Measurements from ENCODE around the gene LLPH.

LLPH gene

GRCh38 chr12:66142826-66143225 is 12.3 kb upstream of the LLPH start:
- DNase-seq (ENCODE audit: low read depth) = no peak

DNA sequence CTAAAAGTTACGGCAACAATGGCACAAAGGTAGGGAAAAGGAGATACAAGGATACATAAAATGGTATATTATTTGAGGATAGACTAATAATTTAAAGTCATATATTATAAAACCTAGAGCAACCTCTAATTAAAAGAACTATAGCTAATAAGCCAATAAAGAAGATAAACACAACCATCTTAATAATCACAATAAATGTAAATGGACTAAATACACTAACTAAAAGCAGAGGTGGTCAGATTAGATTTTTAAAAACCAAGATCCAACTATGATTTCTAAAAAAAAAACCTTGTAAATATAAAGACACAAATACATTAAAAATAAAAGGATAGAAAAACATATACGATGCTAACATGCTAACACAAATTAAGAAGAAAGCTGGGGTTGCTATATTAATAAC is 10.7 kb upstream of the LLPH start:
- no peak for DNase-seq (ENCODE audit: low read depth)

DNA sequence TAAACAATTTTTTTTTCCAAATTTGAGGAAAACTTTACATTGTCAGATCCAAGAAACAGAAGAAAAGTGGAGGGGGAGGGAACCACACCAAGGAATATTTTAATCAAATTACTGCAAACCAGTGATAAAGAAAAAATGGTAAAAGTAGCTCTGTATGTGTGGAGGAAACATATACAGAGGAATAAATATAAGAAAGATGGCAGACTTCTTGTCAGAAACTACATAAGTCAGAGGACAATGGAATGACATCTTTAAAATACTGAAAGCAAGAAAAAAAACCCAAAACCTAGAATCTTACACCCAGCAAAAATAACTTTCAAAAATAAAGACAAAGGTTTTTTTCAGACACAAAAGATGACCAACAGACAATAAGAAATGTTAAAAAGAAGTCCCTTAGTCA is 10.2 kb upstream of the LLPH start:
- DNase-seq (ENCODE audit: low read depth) = no peak

GRCh38 chr12:66139328-66139727 is 8.8 kb upstream of the LLPH start:
- DNase-seq (ENCODE audit: low read depth) = no peak

DNA sequence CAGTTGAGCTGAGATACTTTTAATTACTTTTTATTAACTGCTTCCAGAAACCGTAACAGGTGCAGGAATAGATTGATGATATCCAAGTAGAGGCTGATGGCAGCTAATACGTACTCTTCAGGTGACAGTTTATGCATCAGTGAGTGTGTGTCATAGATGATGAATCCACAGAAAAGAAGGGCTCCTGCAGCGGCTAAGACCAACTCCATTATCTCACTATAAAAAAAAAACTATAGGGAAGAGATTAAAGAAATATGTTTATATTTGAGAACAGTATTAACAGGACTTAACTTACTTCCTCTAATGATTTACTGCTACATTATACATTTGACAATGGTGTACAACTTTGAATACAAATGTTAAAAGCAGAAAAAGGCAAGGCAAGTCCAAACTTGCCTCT is 7.4 kb upstream of the LLPH start:
- no peak for DNase-seq (ENCODE audit: low read depth)

DNA sequence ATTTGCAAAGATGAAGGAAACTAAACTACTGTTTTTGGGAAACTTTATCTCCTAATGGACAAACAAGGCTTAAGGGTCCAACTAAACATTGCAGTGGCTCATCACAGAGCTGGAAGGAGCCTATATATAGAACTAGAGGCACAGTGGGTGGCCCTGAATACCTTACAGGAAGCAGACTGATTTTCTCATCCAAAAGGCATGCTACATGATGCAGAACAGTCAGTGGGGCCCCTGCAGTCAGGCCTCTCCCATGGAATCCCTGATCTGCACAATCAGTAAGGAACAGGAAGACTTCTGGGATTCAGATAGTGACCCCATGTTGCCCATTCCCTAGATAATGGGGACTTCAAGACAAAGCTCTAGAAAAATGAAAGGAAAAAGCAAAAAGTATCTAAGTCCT is 1.9 kb upstream of the LLPH start:
- no peak for DNase-seq (ENCODE audit: low read depth)

DNA sequence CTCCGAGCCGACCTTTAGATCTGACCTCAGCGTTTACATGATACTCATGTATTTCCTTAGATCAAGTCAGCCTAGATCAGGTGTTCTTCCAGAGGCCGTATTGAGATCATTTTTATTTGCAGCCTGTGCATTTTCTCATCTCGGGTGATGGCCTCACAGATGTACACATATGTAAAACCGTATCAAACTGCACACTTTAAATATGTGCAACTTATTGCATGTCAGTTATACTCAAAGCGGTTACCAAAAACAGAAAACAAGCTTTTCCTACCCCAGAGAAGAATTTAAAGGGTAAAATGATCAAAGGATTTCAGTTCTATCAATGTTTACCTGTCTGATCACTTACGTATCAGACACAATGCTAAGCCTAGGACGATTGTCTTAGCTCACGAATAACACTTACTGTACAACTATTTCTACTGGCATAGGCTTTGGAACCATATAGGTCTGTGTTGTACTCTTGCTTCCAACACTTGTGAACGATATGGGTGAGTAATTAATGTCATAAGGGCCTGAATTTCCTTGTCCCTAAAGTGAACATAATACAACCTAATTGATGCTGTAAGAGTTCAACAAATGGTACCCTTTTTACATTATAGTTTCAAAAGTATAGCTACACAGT is 628 bp upstream of the LLPH start:
- no peak for DNase-seq (ENCODE audit: low read depth)

DNA sequence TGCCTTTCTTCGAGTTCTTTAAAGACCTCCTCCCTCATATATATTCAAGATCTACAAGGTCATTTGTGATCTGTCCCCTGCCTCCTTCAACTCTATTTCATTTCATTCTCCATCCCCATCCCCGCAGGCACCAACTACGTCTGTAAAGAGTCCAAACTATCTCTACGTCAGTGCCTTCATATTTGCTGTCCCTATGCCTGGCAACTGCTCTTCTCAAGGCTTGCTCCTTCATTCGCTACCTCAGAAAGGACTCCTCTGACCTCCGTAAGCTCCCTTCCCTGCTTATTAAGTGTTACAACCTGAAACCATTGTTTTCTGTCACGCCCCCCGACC is 650 bp downstream of the LLPH start:
- DNase-seq (ENCODE audit: low read depth) = no peak

DNA sequence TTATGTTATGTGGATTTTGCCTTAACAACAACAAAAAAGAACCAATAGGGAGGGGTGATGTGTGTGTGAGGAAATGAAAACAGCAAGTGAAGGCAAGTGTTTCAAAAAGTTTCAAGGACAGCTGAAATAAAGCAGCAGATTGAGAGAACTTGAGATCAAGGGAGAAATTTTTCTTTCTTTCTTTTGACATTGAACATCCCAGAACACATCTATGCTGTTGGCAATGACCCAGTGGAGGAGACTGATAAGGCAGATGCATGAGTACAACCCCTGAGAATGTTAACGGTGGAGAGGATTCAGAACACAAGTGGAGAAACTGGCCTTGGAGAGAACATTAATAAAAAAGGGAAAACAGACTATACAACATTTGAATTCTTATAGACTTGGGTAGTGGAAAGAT is 2.9 kb downstream of the LLPH start:
- DNase-seq (ENCODE audit: low read depth) = no peak

GRCh38 chr12:66120477-66120876 is 10.1 kb downstream of the LLPH start:
- no peak for DNase-seq (ENCODE audit: low read depth)

DNA sequence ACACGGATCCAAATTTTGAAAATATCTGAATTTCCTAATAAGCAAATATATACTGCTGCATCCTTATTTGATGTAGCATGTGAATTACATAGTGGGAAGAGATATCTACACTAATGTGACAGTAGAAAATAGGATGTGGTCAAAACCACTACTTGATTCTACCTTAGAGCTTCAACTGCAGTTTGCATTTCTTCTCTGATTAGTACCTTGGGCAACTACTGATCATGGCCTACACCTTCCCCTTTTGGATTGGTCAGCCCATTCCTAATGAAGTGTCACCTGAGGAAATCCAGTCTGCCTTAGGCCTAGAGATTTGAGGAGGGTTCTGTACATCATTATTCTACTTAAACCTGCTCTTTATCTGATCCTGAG is 10.7 kb downstream of the LLPH start:
- no peak for DNase-seq (ENCODE audit: low read depth)

DNA sequence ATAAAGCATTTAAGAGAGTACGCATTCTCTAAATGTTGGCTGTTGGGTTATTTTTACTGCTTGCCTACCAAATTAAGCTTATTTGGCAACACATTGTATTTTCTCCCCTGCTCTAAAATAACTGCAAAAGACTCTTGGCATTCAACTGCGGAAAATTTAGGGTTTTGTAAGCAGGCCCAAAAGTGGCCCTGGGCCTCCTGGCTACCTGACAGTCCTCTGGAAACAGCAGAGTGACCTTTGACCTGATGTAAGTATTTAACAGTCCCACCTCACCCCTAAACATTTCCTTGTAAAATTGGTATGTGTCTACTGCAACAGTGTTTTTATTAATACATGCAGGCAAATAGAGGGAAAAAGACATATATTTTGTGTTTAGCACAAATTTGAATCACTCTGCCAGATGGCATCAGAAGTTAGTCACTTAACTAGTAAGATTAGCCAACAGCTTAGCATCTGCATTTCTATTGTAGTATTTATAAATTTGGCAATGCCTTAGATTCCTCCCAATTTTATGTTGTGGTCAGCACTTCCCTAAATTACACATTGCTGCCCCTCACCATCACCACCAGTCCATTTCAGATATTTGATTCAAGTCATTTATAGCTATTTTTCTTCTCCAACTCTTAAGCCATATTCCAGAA is 11.2 kb downstream of the LLPH start:
- no peak for DNase-seq (ENCODE audit: low read depth)

DNA sequence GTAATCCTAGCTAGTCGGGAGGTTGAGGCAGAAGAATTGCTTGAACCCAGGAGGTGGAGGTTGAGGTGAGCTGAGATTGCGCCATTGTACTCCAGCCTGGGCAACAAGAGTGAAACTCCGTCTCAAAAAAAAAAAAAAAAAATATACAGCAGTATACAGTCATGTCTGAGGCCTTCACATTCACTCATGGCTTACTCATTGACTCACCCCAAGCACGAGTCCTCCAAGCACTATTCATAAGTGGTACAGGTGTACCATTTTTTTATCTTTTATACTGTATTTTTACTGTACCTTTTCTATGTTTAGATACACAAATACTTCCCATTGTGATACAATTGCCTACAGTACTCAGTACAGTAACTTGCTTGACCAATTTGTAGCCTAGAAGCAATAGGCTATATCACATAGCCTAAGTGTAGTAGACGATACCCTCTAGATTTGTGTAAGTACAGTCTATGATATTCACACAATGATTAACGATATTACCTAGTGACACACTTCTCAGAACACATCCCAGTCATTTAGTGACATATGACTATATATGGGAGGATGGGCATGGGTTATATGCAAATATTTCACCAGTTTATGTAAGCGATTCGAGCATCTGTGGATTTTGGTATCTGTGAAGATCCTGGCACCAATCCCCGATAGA is 12.2 kb downstream of the LLPH start:
- DNase-seq (ENCODE audit: low read depth) = no peak

DNA sequence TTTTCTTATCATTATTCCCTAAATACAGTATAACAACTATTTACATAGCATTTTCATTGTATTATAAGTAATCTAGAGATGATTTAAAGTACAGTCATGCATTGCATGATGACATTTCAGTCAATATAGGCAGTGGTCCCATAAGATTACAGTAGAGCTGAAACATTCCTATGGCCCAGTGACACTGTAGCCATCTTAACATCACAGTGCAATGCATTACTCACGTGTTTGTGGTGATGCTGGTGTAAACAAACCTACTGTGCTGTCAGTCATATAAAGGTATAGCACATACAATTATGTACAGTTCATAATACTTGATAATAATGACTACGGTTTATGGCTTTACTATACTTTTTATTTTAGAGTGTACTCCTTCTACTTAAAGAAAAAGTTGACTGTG is 13.3 kb downstream of the LLPH start:
- DNase-seq (ENCODE audit: low read depth) = no peak

- no peak for DNase-seq (ENCODE audit: low read depth)
These were observed 15.4 kb downstream of the LLPH start for GRCh38 chr12:66115071-66115600.

DNA sequence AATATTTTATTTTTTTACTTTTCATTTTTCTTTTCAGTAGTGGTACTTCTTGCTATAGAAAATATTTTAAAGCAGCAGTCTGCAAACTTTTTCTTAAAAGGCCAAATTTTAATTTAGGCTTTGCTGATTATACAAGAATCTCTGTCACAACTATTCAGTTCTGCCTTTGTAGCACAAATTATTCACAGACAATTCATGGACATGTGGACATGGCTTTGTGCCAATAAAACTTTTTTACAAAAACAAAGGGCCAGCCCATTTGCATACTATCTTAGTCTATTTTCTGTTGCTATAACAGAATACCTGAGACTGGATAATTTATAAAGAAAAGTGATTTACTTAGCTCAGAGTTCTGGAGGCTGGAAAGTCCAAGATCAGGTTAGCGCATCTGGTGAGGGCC is 17.1 kb downstream of the LLPH start:
- no peak for DNase-seq (ENCODE audit: low read depth)

DNA sequence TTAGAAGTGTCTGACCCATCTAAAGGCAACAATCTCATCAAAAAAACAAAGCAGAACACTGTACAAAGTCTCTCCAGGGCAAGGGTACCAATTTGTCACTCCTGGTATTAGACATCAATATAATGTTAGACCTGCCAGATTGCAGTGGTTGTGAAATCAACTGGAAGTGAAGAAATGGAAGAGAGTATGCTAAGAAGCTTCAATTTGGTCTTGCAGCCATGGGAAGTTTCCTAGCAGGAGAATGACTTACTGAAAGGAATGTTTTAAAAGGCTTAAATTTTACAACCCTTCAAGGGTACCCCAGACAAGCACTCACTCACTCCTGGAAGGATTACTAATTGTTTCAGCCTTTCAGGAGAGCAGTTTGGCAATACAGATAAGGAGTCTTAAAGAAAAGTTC is 18.9 kb downstream of the LLPH start:
- DNase-seq (ENCODE audit: low read depth) = no peak

- no peak for DNase-seq (ENCODE audit: low read depth)
These were observed 21.5 kb downstream of the LLPH start for GRCh38 chr12:66109056-66109455.

DNA sequence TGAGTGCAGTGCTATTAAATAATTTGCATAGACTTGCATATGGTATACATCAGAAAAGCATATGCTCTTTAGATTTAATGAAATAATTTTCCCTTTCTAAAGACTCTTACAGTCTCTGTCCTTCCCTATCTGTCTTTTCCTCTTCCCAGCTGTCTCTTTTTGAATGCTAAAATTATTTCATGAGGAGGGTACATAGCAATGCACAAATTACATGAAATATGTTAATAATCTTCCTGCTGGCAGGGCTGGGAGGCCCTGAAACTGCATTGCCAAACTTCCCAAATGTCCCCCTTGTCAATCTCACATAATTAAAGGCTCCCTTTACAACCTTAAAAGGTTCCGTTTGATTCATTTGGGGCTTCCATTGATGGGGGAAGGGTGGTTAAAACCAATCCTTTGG is 22.2 kb downstream of the LLPH start:
- no peak for DNase-seq (ENCODE audit: low read depth)

DNA sequence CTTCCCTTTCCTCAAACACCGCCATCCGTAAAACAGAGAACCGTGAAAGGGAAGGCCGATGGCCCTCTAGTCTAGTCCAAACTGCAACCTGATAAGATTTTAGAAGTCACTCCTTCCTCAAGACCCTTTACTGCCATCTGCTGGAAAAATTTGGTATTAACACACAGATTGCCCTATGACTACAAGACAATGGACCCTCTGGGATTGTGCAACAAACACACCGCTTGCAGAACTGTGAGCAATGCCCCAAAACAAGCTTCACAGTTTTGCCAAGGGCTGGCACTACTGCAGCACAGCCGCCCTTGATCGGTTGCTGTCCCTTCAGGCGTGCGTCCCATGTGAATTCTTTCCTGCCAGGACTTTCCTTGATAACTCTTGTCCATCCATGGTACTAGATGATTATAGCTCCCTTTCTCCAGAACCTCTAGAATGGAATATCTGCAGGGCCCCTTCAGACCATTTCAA is 23.1 kb downstream of the LLPH start:
- no peak for DNase-seq (ENCODE audit: low read depth)

DNA sequence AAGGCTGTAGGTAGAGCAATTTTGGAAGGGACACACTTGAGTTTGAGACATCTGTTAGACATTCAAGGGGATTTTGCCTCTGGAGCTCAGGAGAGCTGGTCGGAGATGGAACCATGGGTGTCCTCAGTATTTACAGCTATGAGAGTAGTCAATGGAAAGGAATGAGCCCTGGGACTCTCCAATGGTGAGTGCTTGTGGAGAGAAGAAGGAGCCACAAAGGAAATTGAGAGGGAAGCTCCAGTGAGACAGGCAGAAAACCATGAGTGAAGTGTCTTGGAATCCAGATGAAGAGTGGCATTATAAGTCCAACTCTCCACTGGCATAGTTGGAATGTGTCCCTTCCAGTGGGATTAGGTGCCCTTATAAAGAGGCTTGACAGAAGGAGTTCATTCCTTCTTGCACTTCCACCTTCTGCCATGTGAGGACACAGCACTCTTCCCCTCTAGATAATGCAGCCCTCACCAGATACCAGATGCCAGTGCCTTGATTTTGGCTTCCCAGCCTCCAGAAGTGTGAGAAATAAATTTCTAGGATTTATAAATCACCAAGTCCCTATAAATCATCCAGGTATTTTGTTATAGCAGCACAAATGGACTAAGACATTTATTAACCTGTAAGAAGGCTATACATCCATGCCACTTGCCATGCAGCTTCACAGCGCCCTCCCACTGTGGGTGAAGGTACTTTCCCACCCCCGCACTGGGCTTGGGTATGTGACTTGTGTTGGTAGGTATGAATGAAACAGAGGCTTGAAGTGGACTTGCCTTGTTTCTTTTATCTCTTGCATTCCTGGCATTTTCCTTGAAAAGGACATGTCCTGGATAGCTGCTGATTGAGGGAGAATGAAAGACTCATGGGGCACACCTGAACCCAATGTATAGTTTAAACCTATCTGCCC is 27.3 kb downstream of the LLPH start:
- DNase-seq (ENCODE audit: low read depth) = no peak

DNA sequence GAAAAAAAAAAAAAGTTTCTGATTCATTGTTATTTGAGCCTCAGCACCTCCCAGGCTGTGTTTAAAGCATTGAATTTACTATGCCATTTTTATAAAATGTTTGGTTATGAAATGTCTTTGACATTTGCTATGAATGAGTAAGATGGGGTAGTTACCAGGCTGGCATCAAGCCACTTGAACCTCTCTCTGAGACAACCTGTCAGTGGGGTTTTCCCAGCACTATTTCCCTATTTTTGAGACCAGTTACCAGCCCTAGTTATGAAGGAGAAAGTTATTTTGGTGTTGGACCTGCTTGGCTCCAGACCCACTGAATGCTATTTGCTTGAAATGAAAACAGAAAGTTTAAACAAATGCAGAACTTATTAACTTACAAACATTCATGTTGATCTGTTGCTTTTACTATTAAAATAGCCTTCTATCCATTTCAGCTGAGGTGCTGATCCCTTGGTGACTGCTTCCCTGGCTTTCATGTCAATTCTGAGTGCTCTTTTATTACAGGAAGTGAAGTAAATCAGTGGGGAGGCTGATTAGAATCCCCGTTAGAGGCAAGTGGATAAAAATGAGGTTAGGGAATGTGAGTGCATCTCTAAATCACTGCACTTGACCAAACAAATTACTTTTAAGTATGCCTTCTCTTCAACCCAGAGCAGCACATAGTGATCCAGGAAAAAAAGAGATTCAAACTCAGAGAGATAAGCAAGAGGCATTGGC is 37.8 kb downstream of the LLPH start:
- no peak for DNase-seq (ENCODE audit: low read depth)

All from activated T-helper 9 cell treated with anti-CD3 and anti-CD28 coated beads, Interleukin-2, amount 50 U/mL, for 16 hours (primary cell).